K562 (cell line): Measurements from ENCODE around the gene RIOK3. TPM values are rescaled to one million over a fixed set of nuclear protein-coding genes. Genes with fewer than 3 reads are reported as not detected.
A peak's percentile ranks its signal among the peaks of the same experiment; 100 is the strongest.

Experiments
- ATF3 ChIP-seq, 2 experiments: fragments of 450-650 bp in 1 of 2; sonication (generic) in 1 of 2; formaldehyde crosslinking in 1 of 2; IDR thresholded peaks in 1 of 2; conservative IDR thresholded peaks in 1 of 2; 2 replicates each; pipeline versions ENCODE4 v1.6.1 to v1.8.1; 2016 to 2023; ENCODE audit warnings: mild to moderate bottlenecking in 2 of 2, moderate library complexity in 2 of 2, inconsistent platforms in 1 of 2, missing genetic modification reagents in 1 of 2
- DMBX1 ChIP-seq: fragments of 250-450 bp; sonication (Bioruptor Pico); IDR thresholded peaks from 2 replicates; pipeline ENCODE4 v1.8.0; 2022; ENCODE audit warnings: inconsistent platforms, mild to moderate bottlenecking, moderate library complexity, borderline replicate concordance
- FOXA3 ChIP-seq, 2 experiments: fragments of 450-650 bp in 1 of 2; sonication (generic) in 1 of 2; formaldehyde crosslinking; IDR thresholded peaks in 1 of 2; conservative IDR thresholded peaks in 1 of 2; 2 replicates each; pipeline versions ENCODE4 v1.4.0 to v1.8.0; 2020 to 2022; ENCODE audit warnings: mild to moderate bottlenecking in 2 of 2, missing genetic modification reagents in 1 of 2
- FOXO4 ChIP-seq: fragments of 450-650 bp; formaldehyde crosslinking; IDR thresholded peaks from 2 replicates; pipeline ENCODE4 v1.4.0; 2020; ENCODE audit warnings: mild to moderate bottlenecking, moderate library complexity
- GTF2A2 ChIP-seq: IDR thresholded peaks from 2 replicates; pipeline ENCODE4 v1.6.1; 2016; ENCODE audit warnings: mild to moderate bottlenecking, missing genetic modification characterization, missing compliant biosample characterization
- HIVEP1 ChIP-seq: fragments of 250-450 bp; sonication (Bioruptor Pico); IDR thresholded peaks from 2 replicates; pipeline ENCODE4 v1.4.0; 2020; ENCODE audit warnings: mild to moderate bottlenecking
- HMG20A ChIP-seq: fragments of 450-650 bp; formaldehyde crosslinking; conservative IDR thresholded peaks from 2 replicates; pipeline ENCODE4 v1.4.0; 2020; ENCODE audit warnings: mild to moderate bottlenecking, mixed read lengths
- HMGXB4 ChIP-seq: sonication (generic); formaldehyde crosslinking; IDR thresholded peaks from 2 replicates; pipeline ENCODE4 v1.8.1; 2023; ENCODE audit warnings: mild to moderate bottlenecking, missing genetic modification reagents
- NR2C2 ChIP-seq, 2 experiments: fragments of 200-800 bp in 1 of 2; sonication (Bioruptor generic) in 1 of 2; sonication (generic) in 1 of 2; formaldehyde crosslinking in 1 of 2; IDR thresholded peaks; 2 replicates each; pipeline versions ENCODE4 v1.6.1 to v1.8.0; 2016 to 2022; ENCODE audit warnings: mild to moderate bottlenecking in 1 of 2, missing compliant biosample characterization in 1 of 2, missing genetic modification characterization in 1 of 2, missing genetic modification reagents in 1 of 2
- PKNOX1 ChIP-seq: fragments of 450-650 bp; IDR thresholded peaks from 2 replicates; pipeline ENCODE4 v1.6.1; 2016
- RERE ChIP-seq: sonication (generic); formaldehyde crosslinking; IDR thresholded peaks from 2 replicates; pipeline ENCODE4 v1.8.0; 2023; ENCODE audit warnings: missing genetic modification reagents, mild to moderate bottlenecking, borderline replicate concordance
- RFX7 ChIP-seq: fragments of 250-450 bp; sonication (Bioruptor Pico); IDR thresholded peaks from 2 replicates; pipeline ENCODE4 v1.5.1; 2021; ENCODE audit warnings: mild to moderate bottlenecking
- ZNF24 ChIP-seq: fragments of 450-650 bp; IDR thresholded peaks from 2 replicates; pipeline ENCODE4 v1.6.1; 2016
- ZNF282 ChIP-seq: sonication (generic); formaldehyde crosslinking; IDR thresholded peaks from 2 replicates; pipeline ENCODE4 v1.8.1; 2023; ENCODE audit warnings: missing genetic modification reagents
- ZNF584 ChIP-seq: fragments of 200-800 bp; sonication (Bioruptor generic); IDR thresholded peaks from 2 replicates; pipeline ENCODE4 v1.6.1; 2016; ENCODE audit warnings: low read depth, mild to moderate bottlenecking, missing genetic modification characterization, missing compliant biosample characterization
- ZNF76 ChIP-seq: fragments of 250-450 bp; sonication (Bioruptor Pico); IDR thresholded peaks from 2 replicates; pipeline ENCODE4 v1.4.0; 2020; ENCODE audit warnings: mild to moderate bottlenecking, moderate library complexity, borderline replicate concordance
- polyA plus RNA-seq, 8 experiments: library from polyadenylated mRNA; depleted of rRNA in 4 of 8; stranded (reverse) in 5 of 8; unstranded in 3 of 8; fragments of >200 nt; fragmentation: Nextera tagmentation in 2 of 8; fragmentation: Illumina TruSeq in 1 of 8; extraction: Ambion mirVana in 2 of 8; extraction: Trizol in 1 of 8; gene quantifications; 2 replicates each; pipeline versions ENCODE4 v1.2.1 to v1.2.3, GENCODE V29; 2011 to 2014; ENCODE audit warnings: inconsistent platforms in 1 of 8, missing spikeins in 1 of 8
- total RNA-seq, 7 experiments: library from RNA; depleted of rRNA in 6 of 7; stranded (reverse); fragments of >200 nt in 6 of 7; fragmentation: Illumina TruSeq in 2 of 7; extraction: Trizol in 2 of 7; gene quantifications; 2 replicates each; pipeline versions ENCODE4 v1.2.1 to v1.2.3, GENCODE V29; 2011 to 2021; ENCODE audit warnings: low replicate concordance in 1 of 7

RIOK3 gene
- total and polyA plus RNA-seq, 9 of the 15 experiments (the other 6 are each of a cell fraction or from before 2014, with no cell fraction given) = 21.4 to 89.5 (median 62.9) TPM

- TF ChIP-seq HMGXB4 (CRISPR knock-in tag) (no peak), PKNOX1 (peak; percentile 72), HIVEP1 (CRISPR knock-in tag) (no peak), FOXA3 (CRISPR knock-in tag; conservative IDR thresholded peaks at IDR 0.05 in 1 of 2, IDR thresholded peaks at IDR 0.05 in 1 of 2) (no peak), DMBX1 (CRISPR knock-in tag) (no peak), ZNF24 (no peak), HMG20A (CRISPR knock-in tag) (no peak), ATF3 (IDR thresholded peaks at IDR 0.05) (peak; percentile 97), ATF3 (CRISPR knock-in tag; conservative IDR thresholded peaks at IDR 0.05) (peak; percentile 50; the same call in 1 of the 2 replicates), FOXO4 (no peak), ZNF282 (no peak), RERE (CRISPR knock-in tag) (no peak), RFX7 (CRISPR knock-in tag) (no peak), ZNF584 (CRISPR knock-in tag) (no peak), GTF2A2 (tag) (no peak), ZNF76 (CRISPR knock-in tag) (no peak), NR2C2 (CRISPR knock-in tag; IDR thresholded peaks at IDR 0.05) (no peak), NR2C2 (tag; IDR thresholded peaks at IDR 0.05) (no peak)
Observed at GRCh38 chr18:23529604-23530003, 76.5 kb downstream of the RIOK3 start (continued).
